GM10847 (cell line): ENCODE measurements around the gene ZFAND6.

Experiments used
- POLR2A ChIP-seq: IDR thresholded peaks from 2 replicates; pipeline ENCODE4 v1.6.1; 2011; ENCODE audit not compliant: insufficient read length; ENCODE audit errors: extremely low read depth

Gene ZFAND6

GRCh38 chr15:80115021-80115420 is 55.5 kb downstream of the ZFAND6 start:
- no peak for TF ChIP-seq POLR2A

GRCh38 chr15:80118956-80119355 is 59.5 kb downstream of the ZFAND6 start:
- TF ChIP-seq POLR2A = no peak

GRCh38 chr15:80120636-80121035 is 61.2 kb downstream of the ZFAND6 start:
- TF ChIP-seq POLR2A = no peak

GRCh38 chr15:80121546-80121945 is 62.1 kb downstream of the ZFAND6 start:
- TF ChIP-seq POLR2A = no peak

- TF ChIP-seq POLR2A = no peak
Observed at GRCh38 chr15:80123034-80123433, 63.6 kb downstream of the ZFAND6 start.

- TF ChIP-seq POLR2A = no peak
Observed at GRCh38 chr15:80127911-80128310, 68.4 kb downstream of the ZFAND6 start.

GRCh38 chr15:80132382-80132781 is 72.9 kb downstream of the ZFAND6 start:
- no peak for TF ChIP-seq POLR2A

GRCh38 chr15:80136854-80137253 is 77.4 kb downstream of the ZFAND6 start:
- TF ChIP-seq POLR2A = no peak

GRCh38 chr15:80138961-80139360 is 79.5 kb downstream of the ZFAND6 start:
- no peak for TF ChIP-seq POLR2A

GRCh38 chr15:80140909-80141308 is 81.4 kb downstream of the ZFAND6 start:
- no peak for TF ChIP-seq POLR2A

- no peak for TF ChIP-seq POLR2A
Observed at GRCh38 chr15:80141916-80142598, 82.6 kb downstream of the ZFAND6 start.

GRCh38 chr15:80142646-80143045 is 83.2 kb downstream of the ZFAND6 start:
- no peak for TF ChIP-seq POLR2A

GRCh38 chr15:80151148-80151547 is 91.7 kb downstream of the ZFAND6 start:
- TF ChIP-seq POLR2A = no peak

GRCh38 chr15:80151576-80151975 is 92.1 kb downstream of the ZFAND6 start:
- TF ChIP-seq POLR2A = no peak

GRCh38 chr15:80152180-80152895 is 92.9 kb downstream of the ZFAND6 start:
- no peak for TF ChIP-seq POLR2A
